Lung (tissue), 12 donors: ENCODE results near the gene TMED8. TPM values are rescaled to one million over a fixed set of nuclear protein-coding genes. Genes with fewer than 3 reads are reported as not detected.

Experiments used
- ATAC-seq: fragments of 200-7000 bp; cut with Tn5 transposase; one replicate; pipeline ENCODE4 v1.9.1; 2020; ENCODE audit warnings: moderate number of reproducible peaks; ENCODE audit not compliant: insufficient read depth, low FRiP score
- DNase-seq, 3 donors: peaks; one replicate each; pipeline ENCODE4 v3.0.0-alpha.2; 2013 to 2017
- H3K27ac ChIP-seq, 2 donors: one replicate each; pipeline ENCODE4 v1.5.1; 2013; ENCODE audit warnings: mild to moderate bottlenecking in 2 of 2, moderate library complexity in 2 of 2, control low read depth in 1 of 2, inconsistent platforms in 1 of 2, low read depth in 1 of 2, low read length in 1 of 2
- H3K27me3 ChIP-seq, 3 donors: one replicate each; pipeline ENCODE4 v1.5.1; 2013; ENCODE audit warnings: low read length in 2 of 3; ENCODE audit not compliant: control insufficient read depth in 3 of 3, insufficient read depth in 3 of 3
- H3K36me3 ChIP-seq, 4 donors: one replicate each; pipeline ENCODE4 v1.5.1; 2013; ENCODE audit warnings: low read length in 4 of 4, mild to moderate bottlenecking in 1 of 4, moderate library complexity in 1 of 4; ENCODE audit not compliant: control insufficient read depth in 4 of 4, insufficient read depth in 4 of 4
- H3K4me1 ChIP-seq, 5 donors: one replicate each; pipeline ENCODE4 v1.5.1; 2013; ENCODE audit warnings: low read length in 5 of 5, mild to moderate bottlenecking in 2 of 5, moderate library complexity in 1 of 5; ENCODE audit not compliant: control insufficient read depth in 5 of 5, insufficient read depth in 5 of 5
- H3K4me3 ChIP-seq: one replicate; pipeline ENCODE4 v1.5.1; 2013; ENCODE audit warnings: mild to moderate bottlenecking, control low read depth, moderate library complexity
- H3K9ac ChIP-seq, 2 donors: one replicate each; pipeline ENCODE4 v1.5.1; 2013; ENCODE audit warnings: low read length in 2 of 2, control low read depth in 1 of 2; ENCODE audit not compliant: insufficient read depth in 1 of 2
- H3K9me3 ChIP-seq, 4 donors: one replicate each; pipeline ENCODE4 v1.5.1; 2013; ENCODE audit warnings: low read length in 3 of 4, mild to moderate bottlenecking in 1 of 4, moderate library complexity in 1 of 4; ENCODE audit not compliant: control insufficient read depth in 4 of 4, insufficient read depth in 3 of 4
- CTCF ChIP-seq: IDR thresholded peaks from 2 replicates; pipeline ENCODE4 v1.5.1; 2012; ENCODE audit warnings: mild to moderate bottlenecking; ENCODE audit errors: control extremely low read depth, extremely low read depth
- WGBS, 2 donors: extraction: QIAGEN DNeasy Blood & Tissue Kit; methylation state at CpG; one replicate each; pipeline ENCODE4 v1.1.7; 2013; 5-methylcytosine and 5-hydroxymethylcytosine counted together
- polyA plus RNA-seq, 2 donors: library from polyadenylated mRNA; stranded (reverse); fragments of 200-250 nt; gene quantifications; one replicate each; pipeline ENCODE4 v1.2.1, GENCODE V29; 2013
- total RNA-seq, 2 donors: library from RNA; depleted of rRNA in 1 of 2; stranded (reverse); fragments of >200 nt in 1 of 2; gene quantifications; one replicate each; pipeline ENCODE4 v1.2.1, GENCODE V29; 2014 to 2021
- donor health status: control.
- donor health status: control.
- donor health status: Bipolar disorder and iron deficiency.
- donor health status: healthy.
- donor health status: DM: yes; HTN: yes; CAD: no.

TMED8 gene
- total and polyA plus RNA-seq, 4 donors: 4.0 to 15.4 (median 7.7) TPM

GRCh38 chr14:77324289-77324688, 52.6 kb downstream of the TMED8 start:
- WGBS, 2 donors: 96 to 97% methylated on average over 3 of the region's 3 CpGs
- ATAC-seq (no peak), DNase-seq (no peak)
- TF ChIP-seq CTCF: no peak
- Histone ChIP-seq H3K4me3 (no peak overlapping the region), H3K36me3 (peaks cover 0 to 2% (median under 1%) of the 10 kb centered on the region in 4 donors), H3K9me3 (no peaks in the 10 kb centered on the region), H3K4me1 (peaks cover 0 to 16% (median 6%) of the 10 kb centered on the region in 5 donors), H3K9ac (no peak overlapping the region), H3K27ac (no peak overlapping the region), H3K27me3 (no peaks in the 10 kb centered on the region)

DNA sequence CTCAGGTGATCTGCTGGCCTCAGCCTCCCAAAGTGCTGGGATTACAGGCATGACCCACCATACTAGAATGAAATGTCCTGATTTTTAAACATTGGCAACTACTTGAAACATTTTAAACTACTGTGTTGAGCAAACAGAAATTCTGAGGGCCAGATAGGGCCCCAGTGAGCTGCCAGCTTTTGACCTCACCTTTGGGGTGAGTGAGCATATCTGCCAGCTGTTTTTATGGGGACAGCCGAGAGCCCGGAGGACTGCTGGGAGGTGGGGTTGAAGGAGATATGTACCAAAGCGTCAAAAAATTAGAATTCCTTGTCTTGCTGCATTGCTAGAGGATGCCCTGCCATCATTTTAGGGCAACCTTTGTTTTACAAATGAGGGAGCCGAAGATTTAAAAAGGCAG, 53.3 kb downstream of the TMED8 start:
- 97% methylated on average over 4 of the region's 4 CpGs for WGBS, 2 donors
- Histone ChIP-seq H3K36me3 (peaks cover 0 to 2% (median under 1%) of the 10 kb centered on the region in 4 donors), H3K27ac (no peak overlapping the region), H3K9ac (no peak overlapping the region), H3K4me1 (peaks cover 0 to 20% (median 7%) of the 10 kb centered on the region in 5 donors), H3K9me3 (no peaks in the 10 kb centered on the region), H3K27me3 (no peaks in the 10 kb centered on the region), H3K4me3 (no peak overlapping the region)
- ATAC-seq (no peak), DNase-seq (no peak)
- TF ChIP-seq CTCF: no peak

DNA sequence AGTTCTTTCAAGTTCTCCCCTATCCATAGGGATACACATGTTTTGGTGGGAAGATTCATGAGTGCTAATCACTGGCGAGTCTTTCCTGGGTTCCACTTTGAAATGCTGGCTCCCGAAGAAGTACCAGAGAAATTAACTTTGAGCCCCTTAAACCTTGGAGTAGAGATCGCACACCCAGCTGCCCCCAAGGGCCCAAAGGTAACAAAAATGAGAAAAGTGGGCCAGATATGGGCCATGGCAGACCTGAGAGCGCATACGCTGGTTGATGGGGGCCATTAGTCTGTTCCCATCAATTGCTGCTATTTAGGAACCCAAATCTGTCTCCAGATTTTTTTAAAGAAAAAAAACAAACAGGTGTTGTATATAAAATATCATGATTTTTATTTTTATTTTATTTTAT, 53.9 kb downstream of the TMED8 start:
- no peak for TF ChIP-seq CTCF
- WGBS, 2 donors: 98% methylated on average over 5 of the region's 5 CpGs
- Histone ChIP-seq H3K27me3 (no peaks in the 10 kb centered on the region), H3K27ac (no peak overlapping the region), H3K4me1 (peaks cover 0 to 20% (median 7%) of the 10 kb centered on the region in 5 donors), H3K4me3 (no peak overlapping the region), H3K36me3 (peaks cover 0 to 2% (median under 1%) of the 10 kb centered on the region in 4 donors), H3K9ac (no peak overlapping the region), H3K9me3 (no peaks in the 10 kb centered on the region)
- DNase-seq (no peak), ATAC-seq (no peak)
